H1 (cell line): ENCODE data around the gene PRTG.

ENCODE experiments used
- BRCA1 ChIP-seq: IDR thresholded peaks from 2 replicates; pipeline ENCODE4 v1.6.1; 2012; ENCODE audit warnings: low read depth, low read length, improper control_type of control experiment
- CEBPB ChIP-seq: IDR thresholded peaks from 2 replicates; pipeline ENCODE4 v1.6.1; 2012; ENCODE audit warnings: low read depth, low read length
- CHD2 ChIP-seq: IDR thresholded peaks from 2 replicates; pipeline ENCODE4 v1.6.1; 2012; ENCODE audit warnings: low read length, improper control_type of control experiment
- CTCF ChIP-seq, 3 experiments: IDR thresholded peaks; 1 replicate in 2 of 3; 2 replicates in 1 of 3; pipeline versions ENCODE4 v1.5.1 to v1.6.1; 2011; ENCODE audit warnings: low read length in 3 of 3, mild to moderate bottlenecking in 3 of 3, inconsistent platforms in 2 of 3, low read depth in 1 of 3, moderate library complexity in 1 of 3; ENCODE audit not compliant: insufficient read depth in 1 of 3; ENCODE audit errors: control extremely low read depth in 1 of 3
- EZH2 ChIP-seq: fragments of 200-600 bp; sonication (generic); IDR thresholded peaks from 2 replicates; pipeline ENCODE4 v1.7.1; 2012; ENCODE audit warnings: low read depth, mild to moderate bottlenecking, moderate library complexity, low read length, inconsistent platforms; ENCODE audit not compliant: severe bottlenecking
- GABPA ChIP-seq: IDR thresholded peaks from 2 replicates; pipeline ENCODE4 v1.6.1; 2011; ENCODE audit warnings: mild to moderate bottlenecking, low read length, moderate library complexity, borderline replicate concordance; ENCODE audit not compliant: insufficient read depth
- JUN ChIP-seq: IDR thresholded peaks from 2 replicates; pipeline ENCODE4 v1.6.1; 2011; ENCODE audit warnings: low read depth, mild to moderate bottlenecking, improper control_type of control experiment, low read length
- MAFK ChIP-seq: IDR thresholded peaks from 2 replicates; pipeline ENCODE4 v1.6.1; 2012; ENCODE audit warnings: low read depth, mild to moderate bottlenecking, improper control_type of control experiment, low read length
- SIN3A ChIP-seq, 2 experiments: IDR thresholded peaks in 1 of 2; conservative IDR thresholded peaks in 1 of 2; 2 replicates each; pipeline ENCODE4 v1.6.1; 2011 to 2012; ENCODE audit warnings: low read length in 2 of 2, improper control_type of control experiment in 1 of 2, low read depth in 1 of 2, mild to moderate bottlenecking in 1 of 2

GRCh38 chr15:55632434-55632833 lies 110.5 kb downstream of the PRTG start:
- no peak for TF ChIP-seq CTCF (IDR thresholded peaks at IDR 0.05; ENCODE audit: control extremely low read depth in 1 of 3, insufficient read depth in 1 of 3, low read depth in 1 of 3, low read length in 3 of 3)
- no peak for TF ChIP-seq GABPA
- TF ChIP-seq MAFK, result no peak
- no peak for TF ChIP-seq JUN
- TF ChIP-seq BRCA1, result no peak
- TF ChIP-seq CHD2, result no peak
- no peak for TF ChIP-seq CEBPB
- no peak for TF ChIP-seq SIN3A (conservative IDR thresholded peaks at IDR 0.05 in 1 of 2, IDR thresholded peaks at IDR 0.05 in 1 of 2; ENCODE audit: low read depth in 1 of 2, low read length in 2 of 2)
- no peak for TF ChIP-seq EZH2
